ENCODE data around the gene ABCA6.

The ABCA6 gene

DNA sequence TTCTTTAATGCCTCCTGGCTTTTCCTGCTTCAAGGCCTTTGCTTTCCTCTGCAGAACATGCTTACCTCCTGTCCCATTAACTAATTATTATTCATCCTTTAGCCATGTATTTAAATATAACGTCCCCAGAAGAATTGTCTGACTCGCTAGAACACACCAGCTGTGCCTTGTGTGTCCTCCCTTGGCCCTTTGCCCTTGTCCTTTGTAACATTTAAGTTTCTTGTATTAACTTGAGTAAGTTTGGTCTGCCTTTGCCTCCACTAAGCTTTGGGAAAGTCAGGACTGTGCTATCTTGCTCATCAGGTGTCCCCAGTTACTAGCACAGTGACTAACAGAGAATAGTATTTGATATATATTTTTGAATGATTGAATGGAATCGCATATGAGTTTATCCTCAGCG lies 51.3 kb downstream of the ABCA6 start (continued):
- TF ChIP-seq ZNF311 (tag by site-specific recombination; IDR thresholded peaks at IDR 0.05; ENCODE audit: borderline replicate concordance), result no peak
- TF ChIP-seq ZNF335 (tag by site-specific recombination; conservative IDR thresholded peaks at IDR 0.05), result no peak
- no peak for TF ChIP-seq ZNF624 (tag by site-specific recombination; IDR thresholded peaks at IDR 0.05)
- TF ChIP-seq HOXD13 (CRISPR knock-in tag; IDR thresholded peaks at IDR 0.05; ENCODE audit: borderline replicate concordance), result no peak

DNA sequence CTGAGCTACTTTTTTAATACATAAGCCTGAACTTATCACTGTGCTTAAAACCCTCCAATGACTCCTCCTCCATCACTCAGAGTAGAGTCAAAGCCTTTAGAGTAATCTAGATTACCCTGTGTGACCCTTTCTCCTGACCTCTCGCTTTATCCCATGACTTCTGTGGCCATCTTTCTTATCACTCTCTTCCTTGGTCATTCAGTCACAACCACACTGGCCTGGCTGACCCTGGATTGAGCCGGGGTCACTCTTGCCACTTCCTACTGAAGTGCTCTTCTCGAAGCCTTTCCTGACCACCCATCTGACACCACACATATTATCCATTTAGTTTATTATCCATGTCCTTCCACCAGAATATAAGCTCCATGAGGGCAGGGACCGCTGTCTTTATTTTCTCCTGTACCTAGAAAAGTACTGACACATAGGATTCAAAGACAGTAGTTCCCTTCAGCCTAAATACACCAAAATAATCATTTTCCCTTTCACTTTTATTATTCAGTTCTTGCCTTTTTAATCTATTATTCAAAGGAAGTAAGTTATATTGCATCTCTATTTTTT lies 53.0 kb downstream of the ABCA6 start:
- CTCF ChIA-PET, result interaction anchor here (1.2 kb wide), 1 partner anchor 13 kb away, joined by 3 read pairs; no protein-coding TSS in a partner anchor
- H3K36me3 ChIP-seq (ENCODE audit: control insufficient read depth in 2 of 2, insufficient read depth in 1 of 2, low read length in 2 of 2), result no peaks in the 10 kb centered on the region
- TF ChIP-seq ZNF391 (tag by site-specific recombination; IDR thresholded peaks at IDR 0.05; ENCODE audit: borderline replicate concordance, low read depth) (no peak), ZNF529 (tag by site-specific recombination; IDR thresholded peaks at IDR 0.05; ENCODE audit: insufficient replicate concordance) (no peak), ZNF202 (tag by site-specific recombination; IDR thresholded peaks at IDR 0.05; ENCODE audit: borderline replicate concordance) (no peak), PRDM6 (tag by site-specific recombination; IDR thresholded peaks at IDR 0.05) (no peak), TRIM28 (IDR thresholded peaks at IDR 0.05; ENCODE audit: borderline replicate concordance, low read length) (no peak), ZNF473 (tag by site-specific recombination; IDR thresholded peaks at IDR 0.05) (no peak), ZNF140 (tag by site-specific recombination; IDR thresholded peaks at IDR 0.05) (no peak), ZNF211 (tag by site-specific recombination; IDR thresholded peaks at IDR 0.05; ENCODE audit: low read depth) (no peak), GLI2 (tag by site-specific recombination; IDR thresholded peaks at IDR 0.05; ENCODE audit: borderline replicate concordance, low read depth) (no peak)
- TF ChIP-seq, protein P1, sequence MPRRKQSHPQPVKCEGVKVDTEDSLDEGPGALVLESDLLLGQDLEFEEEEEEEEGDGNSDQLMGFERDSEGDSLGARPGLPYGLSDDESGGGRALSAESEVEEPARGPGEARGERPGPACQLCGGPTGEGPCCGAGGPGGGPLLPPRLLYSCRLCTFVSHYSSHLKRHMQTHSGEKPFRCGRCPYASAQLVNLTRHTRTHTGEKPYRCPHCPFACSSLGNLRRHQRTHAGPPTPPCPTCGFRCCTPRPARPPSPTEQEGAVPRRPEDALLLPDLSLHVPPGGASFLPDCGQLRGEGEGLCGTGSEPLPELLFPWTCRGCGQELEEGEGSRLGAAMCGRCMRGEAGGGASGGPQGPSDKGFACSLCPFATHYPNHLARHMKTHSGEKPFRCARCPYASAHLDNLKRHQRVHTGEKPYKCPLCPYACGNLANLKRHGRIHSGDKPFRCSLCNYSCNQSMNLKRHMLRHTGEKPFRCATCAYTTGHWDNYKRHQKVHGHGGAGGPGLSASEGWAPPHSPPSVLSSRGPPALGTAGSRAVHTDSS (tag by site-specific recombination; IDR thresholded peaks at IDR 0.05), result no peak
- POLR2A ChIA-PET, result no interaction called here
- no peak overlapping the region for H3K4me3 ChIP-seq (ENCODE audit: low read depth, low read length)
- no peaks in the 10 kb centered on the region for H3K9me3 ChIP-seq (ENCODE audit: control insufficient read depth, insufficient read depth, low read depth, low read length)
- no peak overlapping the region for H3K27ac ChIP-seq (ENCODE audit: extremely low read depth, low read depth, low read length)
- H3K4me1 ChIP-seq (ENCODE audit: control insufficient read depth, insufficient read depth, low read length), result no peaks in the 10 kb centered on the region

- no peak overlapping the region for H3K27ac ChIP-seq (ENCODE audit: extremely low read depth, low read depth, low read length)
- H3K4me3 ChIP-seq (ENCODE audit: low read depth, low read length), result no peak overlapping the region
- POLR2A ChIA-PET, result no interaction called here
- CTCF ChIA-PET, result interaction anchor here (0.5 to 2.1 kb wide), 2 partner anchors 14 to 16 kb away, joined by 3 to 5 read pairs; no protein-coding TSS in a partner anchor
- H3K9me3 ChIP-seq (ENCODE audit: control insufficient read depth, insufficient read depth, low read depth, low read length), result no peaks in the 10 kb centered on the region
- H3K4me1 ChIP-seq (ENCODE audit: control insufficient read depth, insufficient read depth, low read length), result no peaks in the 10 kb centered on the region
- H3K36me3 ChIP-seq (ENCODE audit: control insufficient read depth in 2 of 2, insufficient read depth in 1 of 2, low read length in 2 of 2), result no peaks in the 10 kb centered on the region
- TF ChIP-seq ZNF701 (tag by site-specific recombination; IDR thresholded peaks at IDR 0.05) (no peak), ZNF350 (tag by site-specific recombination; IDR thresholded peaks at IDR 0.05) (no peak), ZNF341 (tag by site-specific recombination; IDR thresholded peaks at IDR 0.05; ENCODE audit: low read depth) (no peak), ZNF624 (tag by site-specific recombination; IDR thresholded peaks at IDR 0.05) (no peak), PRDM6 (tag by site-specific recombination; IDR thresholded peaks at IDR 0.05) (no peak), TRIM28 (IDR thresholded peaks at IDR 0.05; ENCODE audit: borderline replicate concordance, low read length) (no peak), ZNF391 (tag by site-specific recombination; IDR thresholded peaks at IDR 0.05; ENCODE audit: borderline replicate concordance, low read depth) (no peak), ZBTB48 (tag by site-specific recombination; IDR thresholded peaks at IDR 0.05) (no peak), YY1 (tag by site-specific recombination; IDR thresholded peaks at IDR 0.05) (no peak), ZNF785 (tag by site-specific recombination; IDR thresholded peaks at IDR 0.05) (no peak), ZNF223 (tag by site-specific recombination; IDR thresholded peaks at IDR 0.05) (no peak), ZNF596 (tag by site-specific recombination; IDR thresholded peaks at IDR 0.05) (no peak), ZNF501 (tag by site-specific recombination; IDR thresholded peaks at IDR 0.05) (no peak), ZNF549 (tag by site-specific recombination; IDR thresholded peaks at IDR 0.05) (no peak), GLI2 (tag by site-specific recombination; IDR thresholded peaks at IDR 0.05; ENCODE audit: borderline replicate concordance, low read depth) (no peak)
- TF ChIP-seq, protein P2, sequence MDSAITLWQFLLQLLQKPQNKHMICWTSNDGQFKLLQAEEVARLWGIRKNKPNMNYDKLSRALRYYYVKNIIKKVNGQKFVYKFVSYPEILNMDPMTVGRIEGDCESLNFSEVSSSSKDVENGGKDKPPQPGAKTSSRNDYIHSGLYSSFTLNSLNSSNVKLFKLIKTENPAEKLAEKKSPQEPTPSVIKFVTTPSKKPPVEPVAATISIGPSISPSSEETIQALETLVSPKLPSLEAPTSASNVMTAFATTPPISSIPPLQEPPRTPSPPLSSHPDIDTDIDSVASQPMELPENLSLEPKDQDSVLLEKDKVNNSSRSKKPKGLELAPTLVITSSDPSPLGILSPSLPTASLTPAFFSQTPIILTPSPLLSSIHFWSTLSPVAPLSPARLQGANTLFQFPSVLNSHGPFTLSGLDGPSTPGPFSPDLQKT (IDR thresholded peaks at IDR 0.05; ENCODE audit: borderline replicate concordance, low read depth, low read length), result no peak
- TF ChIP-seq, protein P3, sequence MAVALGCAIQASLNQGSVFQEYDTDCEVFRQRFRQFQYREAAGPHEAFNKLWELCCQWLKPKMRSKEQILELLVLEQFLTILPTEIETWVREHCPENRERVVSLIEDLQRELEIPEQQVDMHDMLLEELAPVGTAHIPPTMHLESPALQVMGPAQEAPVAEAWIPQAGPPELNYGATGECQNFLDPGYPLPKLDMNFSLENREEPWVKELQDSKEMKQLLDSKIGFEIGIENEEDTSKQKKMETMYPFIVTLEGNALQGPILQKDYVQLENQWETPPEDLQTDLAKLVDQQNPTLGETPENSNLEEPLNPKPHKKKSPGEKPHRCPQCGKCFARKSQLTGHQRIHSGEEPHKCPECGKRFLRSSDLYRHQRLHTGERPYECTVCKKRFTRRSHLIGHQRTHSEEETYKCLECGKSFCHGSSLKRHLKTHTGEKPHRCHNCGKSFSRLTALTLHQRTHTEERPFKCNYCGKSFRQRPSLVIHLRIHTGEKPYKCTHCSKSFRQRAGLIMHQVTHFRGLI (tag by site-specific recombination; IDR thresholded peaks at IDR 0.05), result no peak
Observed at GRCh38 chr17:69086641-69087040, 55.1 kb downstream of the ABCA6 start.
